Measurements from ENCODE around the gene LLGL2. TPM values are rescaled to one million over a fixed set of nuclear protein-coding genes. Genes with fewer than 3 reads are reported as not detected.

LLGL2 gene
- total RNA-seq, 5 donors from 2014 or later (not counting 1 experiment from before 2014, with no cell fraction given): 31.2 to 75.7 (median 53.4) TPM

- ATAC-seq (replicated peaks in 1 of 4): no peak
- H3K4me3 Mint-ChIP-seq: no peak overlapping the region
- peaks cover 0 to 16% of the 10 kb centered on the region in 2 experiments for H3K4me1 ChIP-seq (ENCODE audit: control insufficient read depth in 1 of 2, extremely low read depth in 1 of 2, insufficient read depth in 2 of 2, low read length in 2 of 2)
- peaks cover 0 to 18% of the 10 kb centered on the region in 2 experiments for H3K27me3 ChIP-seq (replicated peaks in 1 of 2; ENCODE audit: control insufficient read depth in 2 of 2, extremely low read depth in 1 of 2, insufficient read depth in 2 of 2, low read length in 1 of 2)
- no peaks in the 10 kb centered on the region for H3K36me3 Mint-ChIP-seq
- ChIA-PET CTCF (no interaction called here), POLR2A (interaction anchor here in 1 of 2 donors (0.6 kb wide), 1 partner anchor 204 kb away, joined by 3 read pairs; no protein-coding TSS in a partner anchor)
- H3K27ac ChIP-seq (ENCODE audit: low read length): no peak overlapping the region
- no peaks in the 10 kb centered on the region for H3K36me3 ChIP-seq (ENCODE audit: control insufficient read depth in 2 of 2, extremely low read depth in 1 of 2, insufficient read depth in 1 of 2, low read length in 1 of 2)
- no peak overlapping the region for H3K27ac Mint-ChIP-seq
- no peak overlapping the region for H3K4me3 ChIP-seq (ENCODE audit: control insufficient read depth in 1 of 2, extremely low read depth in 1 of 2, low read length in 1 of 2)
- H3K9me3 ChIP-seq: no peaks in the 10 kb centered on the region
- no peaks in the 10 kb centered on the region for H3K4me1 Mint-ChIP-seq
- no peaks in the 10 kb centered on the region for H3K27me3 Mint-ChIP-seq
- 89% methylated on average over 14 of the region's 15 CpGs for WGBS (ENCODE audit: insufficient coverage)
- no peaks in the 10 kb centered on the region for H3K9me3 Mint-ChIP-seq
- no peak for DNase-seq
These were observed 19.9 kb upstream of the LLGL2 start for GRCh38 chr17:75505640-75506039.

- no peak overlapping the region for H3K4me3 ChIP-seq (ENCODE audit: control insufficient read depth in 1 of 2, extremely low read depth in 1 of 2, low read length in 1 of 2)
- H3K36me3 Mint-ChIP-seq: no peaks in the 10 kb centered on the region
- WGBS (ENCODE audit: insufficient coverage): 73% methylated on average over 17 of the region's 21 CpGs
- no peak overlapping the region for H3K27ac ChIP-seq (ENCODE audit: low read length)
- H3K9me3 ChIP-seq: no peaks in the 10 kb centered on the region
- peaks cover 0 to 18% of the 10 kb centered on the region in 2 experiments for H3K27me3 ChIP-seq (replicated peaks in 1 of 2; ENCODE audit: control insufficient read depth in 2 of 2, extremely low read depth in 1 of 2, insufficient read depth in 2 of 2, low read length in 1 of 2)
- no peak overlapping the region for H3K4me3 Mint-ChIP-seq
- no peaks in the 10 kb centered on the region for H3K4me1 Mint-ChIP-seq
- H3K36me3 ChIP-seq (ENCODE audit: control insufficient read depth in 2 of 2, extremely low read depth in 1 of 2, insufficient read depth in 1 of 2, low read length in 1 of 2): no peaks in the 10 kb centered on the region
- H3K4me1 ChIP-seq (ENCODE audit: control insufficient read depth in 1 of 2, extremely low read depth in 1 of 2, insufficient read depth in 2 of 2, low read length in 2 of 2): peaks cover 0 to 16% of the 10 kb centered on the region in 2 experiments
- DNase-seq (no peak), ATAC-seq (replicated peaks in 1 of 4) (no peak)
- H3K9me3 Mint-ChIP-seq: no peaks in the 10 kb centered on the region
- no peaks in the 10 kb centered on the region for H3K27me3 Mint-ChIP-seq
- ChIA-PET POLR2A (interaction anchor here in 1 of 2 donors (0.6 kb wide), 1 partner anchor 203 kb away, joined by 3 read pairs; no protein-coding TSS in a partner anchor), CTCF (no interaction called here)
- no peak overlapping the region for H3K27ac Mint-ChIP-seq
These were observed 19.4 kb upstream of the LLGL2 start for GRCh38 chr17:75506134-75506533.

GRCh38 chr17:75506888-75507287, 18.6 kb upstream of the LLGL2 start:
- H3K4me1 ChIP-seq (ENCODE audit: control insufficient read depth in 1 of 2, extremely low read depth in 1 of 2, insufficient read depth in 2 of 2, low read length in 2 of 2): peaks cover 0 to 16% of the 10 kb centered on the region in 2 experiments
- DNase-seq: no peak
- Mint-ChIP-seq H3K36me3 (no peaks in the 10 kb centered on the region), H3K27ac (no peak overlapping the region), H3K9me3 (no peaks in the 10 kb centered on the region), H3K4me1 (no peaks in the 10 kb centered on the region), H3K4me3 (no peak overlapping the region), H3K27me3 (no peaks in the 10 kb centered on the region)
- no peaks in the 10 kb centered on the region for H3K36me3 ChIP-seq (ENCODE audit: control insufficient read depth in 2 of 2, extremely low read depth in 1 of 2, insufficient read depth in 1 of 2, low read length in 1 of 2)
- H3K9me3 ChIP-seq: no peaks in the 10 kb centered on the region
- peaks cover 0 to 18% of the 10 kb centered on the region in 2 experiments for H3K27me3 ChIP-seq (replicated peaks in 1 of 2; ENCODE audit: control insufficient read depth in 2 of 2, extremely low read depth in 1 of 2, insufficient read depth in 2 of 2, low read length in 1 of 2)
- ChIA-PET POLR2A (no interaction called here), CTCF (no interaction called here)
- no peak for ATAC-seq (replicated peaks in 1 of 4)
- 91% methylated on average over 18 of the region's 20 CpGs for WGBS (ENCODE audit: insufficient coverage)
- no peak overlapping the region for H3K27ac ChIP-seq (ENCODE audit: low read length)
- H3K4me3 ChIP-seq (ENCODE audit: control insufficient read depth in 1 of 2, extremely low read depth in 1 of 2, low read length in 1 of 2): no peak overlapping the region

GRCh38 chr17:75507733-75508719, 17.5 kb upstream of the LLGL2 start:
- no peak overlapping the region for H3K27ac ChIP-seq (ENCODE audit: low read length)

GRCh38 chr17:75508931-75509361, 16.6 kb upstream of the LLGL2 start:
- ChIA-PET CTCF (interaction anchor here in 1 of 2 donors (0.5 kb wide), 1 partner anchor 98 kb away, joined by 3 read pairs; no protein-coding TSS in a partner anchor), POLR2A (no interaction called here)
- H3K27me3 Mint-ChIP-seq: no peaks in the 10 kb centered on the region
- ATAC-seq (replicated peaks in 1 of 4): no peak
- peaks cover 0 to 9% of the 10 kb centered on the region in 2 experiments for H3K4me1 ChIP-seq (ENCODE audit: control insufficient read depth in 1 of 2, extremely low read depth in 1 of 2, insufficient read depth in 2 of 2, low read length in 2 of 2)
- H3K36me3 Mint-ChIP-seq: no peaks in the 10 kb centered on the region
- no peak overlapping the region for H3K4me3 ChIP-seq (ENCODE audit: control insufficient read depth in 1 of 2, extremely low read depth in 1 of 2, low read length in 1 of 2)
- 86% methylated on average over 5 of the region's 5 CpGs for WGBS (ENCODE audit: insufficient coverage)
- H3K36me3 ChIP-seq (ENCODE audit: control insufficient read depth in 2 of 2, extremely low read depth in 1 of 2, insufficient read depth in 1 of 2, low read length in 1 of 2): no peaks in the 10 kb centered on the region
- H3K27ac ChIP-seq (ENCODE audit: low read length): no peak overlapping the region
- H3K9me3 Mint-ChIP-seq: no peaks in the 10 kb centered on the region
- no peak overlapping the region for H3K27ac Mint-ChIP-seq
- H3K9me3 ChIP-seq: no peaks in the 10 kb centered on the region
- no peaks in the 10 kb centered on the region for H3K4me1 Mint-ChIP-seq
- DNase-seq: no peak
- H3K4me3 Mint-ChIP-seq: no peak overlapping the region
- H3K27me3 ChIP-seq (replicated peaks in 1 of 2; ENCODE audit: control insufficient read depth in 2 of 2, extremely low read depth in 1 of 2, insufficient read depth in 2 of 2, low read length in 1 of 2): peaks cover 0 to 22% of the 10 kb centered on the region in 2 experiments

More at GRCh38 chr17:75507733-75508719, 17.5 kb upstream of the LLGL2 start:
- DNase-seq (no peak), ATAC-seq (replicated peaks in 1 of 4) (no peak)
- CTCF ChIA-PET: interaction anchor here in 1 of 2 donors (0.6 kb wide), 1 partner anchor 306 kb away, joined by 4 read pairs; no protein-coding TSS in a partner anchor
- 87% methylated on average over 14 of the region's 27 CpGs for WGBS (ENCODE audit: insufficient coverage)
- H3K27ac Mint-ChIP-seq: no peak overlapping the region
- H3K4me3 Mint-ChIP-seq: no peak overlapping the region
- no peaks in the 10 kb centered on the region for H3K36me3 ChIP-seq (ENCODE audit: control insufficient read depth in 2 of 2, extremely low read depth in 1 of 2, insufficient read depth in 1 of 2, low read length in 1 of 2)
- no peaks in the 10 kb centered on the region for H3K9me3 ChIP-seq
- no peaks in the 10 kb centered on the region for H3K36me3 Mint-ChIP-seq
- H3K27me3 Mint-ChIP-seq: no peaks in the 10 kb centered on the region
- H3K4me1 ChIP-seq (ENCODE audit: control insufficient read depth in 1 of 2, extremely low read depth in 1 of 2, insufficient read depth in 2 of 2, low read length in 2 of 2): peaks cover 0 to 16% of the 10 kb centered on the region in 2 experiments
- no peaks in the 10 kb centered on the region for H3K4me1 Mint-ChIP-seq
- POLR2A ChIA-PET: interaction anchor here in 1 of 2 donors (0.5 kb wide), 1 partner anchor 137 kb away, joined by 3 read pairs; no protein-coding TSS in a partner anchor
- no peak overlapping the region for H3K4me3 ChIP-seq (ENCODE audit: control insufficient read depth in 1 of 2, extremely low read depth in 1 of 2, low read length in 1 of 2)
- no peaks in the 10 kb centered on the region for H3K9me3 Mint-ChIP-seq
- H3K27me3 ChIP-seq (replicated peaks in 1 of 2; ENCODE audit: control insufficient read depth in 2 of 2, extremely low read depth in 1 of 2, insufficient read depth in 2 of 2, low read length in 1 of 2): peaks cover 0 to 18% of the 10 kb centered on the region in 2 experiments

- no peaks in the 10 kb centered on the region for H3K4me1 Mint-ChIP-seq
- ChIA-PET CTCF (interaction anchor here in 1 of 2 donors (0.5 kb wide), 1 partner anchor 99 kb away, joined by 3 read pairs; no protein-coding TSS in a partner anchor), POLR2A (no interaction called here)
- H3K4me3 Mint-ChIP-seq: no peak overlapping the region
- no peak overlapping the region for H3K27ac Mint-ChIP-seq
- no peaks in the 10 kb centered on the region for H3K36me3 Mint-ChIP-seq
- DNase-seq (no peak), ATAC-seq (replicated peaks in 1 of 4) (no peak)
- no peaks in the 10 kb centered on the region for H3K36me3 ChIP-seq (ENCODE audit: control insufficient read depth in 2 of 2, extremely low read depth in 1 of 2, insufficient read depth in 1 of 2, low read length in 1 of 2)
- no peak overlapping the region for H3K4me3 ChIP-seq (ENCODE audit: control insufficient read depth in 1 of 2, extremely low read depth in 1 of 2, low read length in 1 of 2)
- H3K9me3 ChIP-seq: no peaks in the 10 kb centered on the region
- no peak overlapping the region for H3K27ac ChIP-seq (ENCODE audit: low read length)
- H3K27me3 Mint-ChIP-seq: no peaks in the 10 kb centered on the region
- H3K9me3 Mint-ChIP-seq: no peaks in the 10 kb centered on the region
- H3K27me3 ChIP-seq (replicated peaks in 1 of 2; ENCODE audit: control insufficient read depth in 2 of 2, extremely low read depth in 1 of 2, insufficient read depth in 2 of 2, low read length in 1 of 2): peaks cover 0 to 24% of the 10 kb centered on the region in 2 experiments
- H3K4me1 ChIP-seq (ENCODE audit: control insufficient read depth in 1 of 2, extremely low read depth in 1 of 2, insufficient read depth in 2 of 2, low read length in 2 of 2): peaks cover 0 to 3% of the 10 kb centered on the region in 2 experiments
- WGBS (ENCODE audit: insufficient coverage): 87% methylated on average over 5 of the region's 19 CpGs
These were observed 15.8 kb upstream of the LLGL2 start for GRCh38 chr17:75509528-75510258.

All from T-cell (primary cell).